ENCODE data around the gene PPP2R5E.

DNA sequence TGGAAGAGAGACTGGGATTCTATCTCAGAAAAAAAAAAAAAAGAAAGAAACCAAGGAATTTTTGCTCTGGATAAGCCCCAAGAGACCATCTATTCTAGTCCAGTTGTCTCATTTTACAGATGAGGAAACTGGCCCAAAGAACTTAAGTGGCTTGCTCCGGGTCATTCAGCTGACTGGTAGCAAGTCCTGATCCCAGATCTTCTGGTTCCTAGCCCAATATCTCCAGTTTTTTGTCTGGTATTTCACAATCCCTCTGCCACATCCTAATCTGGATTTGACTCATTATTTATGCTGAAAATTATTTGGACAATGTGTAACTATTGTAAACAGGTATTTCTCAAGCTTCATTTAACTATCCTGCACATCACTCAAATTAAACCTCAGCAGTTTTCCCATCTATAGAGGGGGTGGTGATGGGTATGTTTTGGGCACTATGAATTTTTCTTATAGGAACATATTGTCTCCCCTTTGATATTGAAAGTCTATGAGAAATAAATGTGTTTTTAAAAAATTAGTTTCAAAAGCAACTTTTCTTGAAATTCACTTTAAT is 43.4 kb downstream of the PPP2R5E start:
- TF ChIP-seq FOXM1 (IDR thresholded peaks at IDR 0.05; ENCODE audit: low read depth, low read length) (no peak), JUNB (IDR thresholded peaks at IDR 0.05) (no peak), ZNF274 (IDR thresholded peaks at IDR 0.05; ENCODE audit: insufficient read depth, insufficient read length) (no peak), CEBPB (IDR thresholded peaks at IDR 0.05; ENCODE audit: borderline replicate concordance in 1 of 2, low read depth in 2 of 2, low read length in 2 of 2) (no peak), EZH2 (IDR thresholded peaks at IDR 0.05; ENCODE audit: borderline replicate concordance, control insufficient read depth, low read depth, low read length) (no peak), ETV6 (conservative IDR thresholded peaks at IDR 0.05 in 1 of 2, IDR thresholded peaks at IDR 0.05 in 1 of 2; ENCODE audit: borderline replicate concordance in 1 of 2, low read depth in 1 of 2) (no peak), BACH1 (IDR thresholded peaks at IDR 0.05; ENCODE audit: borderline replicate concordance) (no peak)
- TF ChIP-seq, protein P1, sequence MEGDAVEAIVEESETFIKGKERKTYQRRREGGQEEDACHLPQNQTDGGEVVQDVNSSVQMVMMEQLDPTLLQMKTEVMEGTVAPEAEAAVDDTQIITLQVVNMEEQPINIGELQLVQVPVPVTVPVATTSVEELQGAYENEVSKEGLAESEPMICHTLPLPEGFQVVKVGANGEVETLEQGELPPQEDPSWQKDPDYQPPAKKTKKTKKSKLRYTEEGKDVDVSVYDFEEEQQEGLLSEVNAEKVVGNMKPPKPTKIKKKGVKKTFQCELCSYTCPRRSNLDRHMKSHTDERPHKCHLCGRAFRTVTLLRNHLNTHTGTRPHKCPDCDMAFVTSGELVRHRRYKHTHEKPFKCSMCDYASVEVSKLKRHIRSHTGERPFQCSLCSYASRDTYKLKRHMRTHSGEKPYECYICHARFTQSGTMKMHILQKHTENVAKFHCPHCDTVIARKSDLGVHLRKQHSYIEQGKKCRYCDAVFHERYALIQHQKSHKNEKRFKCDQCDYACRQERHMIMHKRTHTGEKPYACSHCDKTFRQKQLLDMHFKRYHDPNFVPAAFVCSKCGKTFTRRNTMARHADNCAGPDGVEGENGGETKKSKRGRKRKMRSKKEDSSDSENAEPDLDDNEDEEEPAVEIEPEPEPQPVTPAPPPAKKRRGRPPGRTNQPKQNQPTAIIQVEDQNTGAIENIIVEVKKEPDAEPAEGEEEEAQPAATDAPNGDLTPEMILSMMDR (IDR thresholded peaks at IDR 0.05 in 2 of 3, conservative IDR thresholded peaks at IDR 0.05 in 1 of 3; ENCODE audit: control insufficient read depth in 2 of 3, extremely low read depth in 1 of 3, insufficient read depth in 1 of 3, low read depth in 3 of 3, low read length in 3 of 3) = no peak
- TF ChIP-seq, protein P2, sequence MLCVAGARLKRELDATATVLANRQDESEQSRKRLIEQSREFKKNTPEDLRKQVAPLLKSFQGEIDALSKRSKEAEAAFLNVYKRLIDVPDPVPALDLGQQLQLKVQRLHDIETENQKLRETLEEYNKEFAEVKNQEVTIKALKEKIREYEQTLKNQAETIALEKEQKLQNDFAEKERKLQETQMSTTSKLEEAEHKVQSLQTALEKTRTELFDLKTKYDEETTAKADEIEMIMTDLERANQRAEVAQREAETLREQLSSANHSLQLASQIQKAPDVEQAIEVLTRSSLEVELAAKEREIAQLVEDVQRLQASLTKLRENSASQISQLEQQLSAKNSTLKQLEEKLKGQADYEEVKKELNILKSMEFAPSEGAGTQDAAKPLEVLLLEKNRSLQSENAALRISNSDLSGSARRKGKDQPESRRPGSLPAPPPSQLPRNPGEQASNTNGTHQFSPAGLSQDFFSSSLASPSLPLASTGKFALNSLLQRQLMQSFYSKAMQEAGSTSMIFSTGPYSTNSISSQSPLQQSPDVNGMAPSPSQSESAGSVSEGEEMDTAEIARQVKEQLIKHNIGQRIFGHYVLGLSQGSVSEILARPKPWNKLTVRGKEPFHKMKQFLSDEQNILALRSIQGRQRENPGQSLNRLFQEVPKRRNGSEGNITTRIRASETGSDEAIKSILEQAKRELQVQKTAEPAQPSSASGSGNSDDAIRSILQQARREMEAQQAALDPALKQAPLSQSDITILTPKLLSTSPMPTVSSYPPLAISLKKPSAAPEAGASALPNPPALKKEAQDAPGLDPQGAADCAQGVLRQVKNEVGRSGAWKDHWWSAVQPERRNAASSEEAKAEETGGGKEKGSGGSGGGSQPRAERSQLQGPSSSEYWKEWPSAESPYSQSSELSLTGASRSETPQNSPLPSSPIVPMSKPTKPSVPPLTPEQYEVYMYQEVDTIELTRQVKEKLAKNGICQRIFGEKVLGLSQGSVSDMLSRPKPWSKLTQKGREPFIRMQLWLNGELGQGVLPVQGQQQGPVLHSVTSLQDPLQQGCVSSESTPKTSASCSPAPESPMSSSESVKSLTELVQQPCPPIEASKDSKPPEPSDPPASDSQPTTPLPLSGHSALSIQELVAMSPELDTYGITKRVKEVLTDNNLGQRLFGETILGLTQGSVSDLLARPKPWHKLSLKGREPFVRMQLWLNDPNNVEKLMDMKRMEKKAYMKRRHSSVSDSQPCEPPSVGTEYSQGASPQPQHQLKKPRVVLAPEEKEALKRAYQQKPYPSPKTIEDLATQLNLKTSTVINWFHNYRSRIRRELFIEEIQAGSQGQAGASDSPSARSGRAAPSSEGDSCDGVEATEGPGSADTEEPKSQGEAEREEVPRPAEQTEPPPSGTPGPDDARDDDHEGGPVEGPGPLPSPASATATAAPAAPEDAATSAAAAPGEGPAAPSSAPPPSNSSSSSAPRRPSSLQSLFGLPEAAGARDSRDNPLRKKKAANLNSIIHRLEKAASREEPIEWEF (IDR thresholded peaks at IDR 0.05; ENCODE audit: insufficient replicate concordance, low read depth, low read length) = no peak

All from GM12878 (cell line).